Activated CD4-positive, alpha-beta memory T cell treated with anti-CD3 and anti-CD28 coated beads for 36 hours (primary cell): ENCODE data around the gene METTL9. TPM values are rescaled to one million over a fixed set of nuclear protein-coding genes. Genes with fewer than 3 reads are reported as not detected.
"Not testable (repeated sequence)": the region's sequence is repeated elsewhere in the genome, so short reads cannot be mapped to it uniquely, and the experiment has no call there.

Source experiments
- CTCF ChIA-PET: fragments of 350-600 bp; sonication (Branson Sonifier 250); formaldehyde crosslinking; loops from one replicate; lab custom pipeline; 2021; ENCODE audit warnings: antibody characterized with exemption, inconsistent platforms; lab: Charles Lee
- POLR2A ChIA-PET: fragments of 350-600 bp; sonication (Branson Sonifier 250); formaldehyde crosslinking; loops from one replicate; lab custom pipeline; 2021; ENCODE audit warnings: antibody characterized with exemption; lab: Charles Lee
- DNase-seq: peaks from one replicate; pipeline ENCODE4 v3.0.0-alpha.2; 2020
- H3K27ac Mint-ChIP-seq: one replicate; pipeline ENCODE4 v1.8.0; 2021; ENCODE audit warnings: mixed read lengths
- H3K27me3 Mint-ChIP-seq: one replicate; pipeline ENCODE4 v1.8.0; 2021; ENCODE audit warnings: mixed read lengths
- H3K36me3 Mint-ChIP-seq: one replicate; pipeline ENCODE4 v1.8.0; 2021; ENCODE audit warnings: mixed read lengths
- H3K4me1 Mint-ChIP-seq: one replicate; pipeline ENCODE4 v1.8.0; 2021; ENCODE audit warnings: low read depth, mixed read lengths
- H3K4me3 Mint-ChIP-seq: one replicate; pipeline ENCODE4 v1.8.0; 2021; ENCODE audit warnings: mild to moderate bottlenecking, mixed read lengths
- H3K9me3 Mint-ChIP-seq: one replicate; pipeline ENCODE4 v1.8.0; 2021; ENCODE audit warnings: mixed read lengths
- intact Hi-C: fragments of 100-400 bp; cut with micrococcal nuclease; formaldehyde crosslinking; loops from one replicate; pipeline ENCODE4 v1.15.1; 2023
- total RNA-seq, 2 experiments: library from RNA; stranded (reverse); gene quantifications; one replicate each; pipeline ENCODE4 v1.2.3, GENCODE V29; 2021

The METTL9 gene
- total RNA-seq, 2 experiments from 2014 or later: 100 to 104 TPM

DNA sequence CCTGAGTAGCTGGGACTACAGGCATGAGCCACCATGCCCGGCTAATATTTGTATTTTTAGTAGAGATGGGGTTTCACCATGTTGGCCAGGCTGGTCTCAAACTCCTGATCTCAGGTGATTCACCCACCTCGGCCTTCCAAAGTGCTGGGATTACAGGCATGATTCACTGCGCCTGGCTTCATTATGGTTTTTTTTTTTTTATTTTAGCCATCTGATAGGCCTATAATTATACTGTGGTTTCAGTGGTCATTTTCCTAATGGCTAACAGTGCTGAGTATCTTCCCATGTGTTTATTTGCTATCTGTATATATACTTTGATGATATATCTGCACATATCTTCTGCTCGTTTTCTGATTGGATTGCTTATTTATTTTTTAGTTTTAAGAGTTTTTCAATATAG, 75.1 kb downstream of the METTL9 start:
- H3K4me3 Mint-ChIP-seq, POLR2A ChIA-PET, H3K36me3 Mint-ChIP-seq, intact Hi-C loops, H3K27ac Mint-ChIP-seq, CTCF ChIA-PET, H3K9me3 Mint-ChIP-seq, H3K4me1 Mint-ChIP-seq, DNase-seq, H3K27me3 Mint-ChIP-seq: not testable (repeated sequence)

DNA sequence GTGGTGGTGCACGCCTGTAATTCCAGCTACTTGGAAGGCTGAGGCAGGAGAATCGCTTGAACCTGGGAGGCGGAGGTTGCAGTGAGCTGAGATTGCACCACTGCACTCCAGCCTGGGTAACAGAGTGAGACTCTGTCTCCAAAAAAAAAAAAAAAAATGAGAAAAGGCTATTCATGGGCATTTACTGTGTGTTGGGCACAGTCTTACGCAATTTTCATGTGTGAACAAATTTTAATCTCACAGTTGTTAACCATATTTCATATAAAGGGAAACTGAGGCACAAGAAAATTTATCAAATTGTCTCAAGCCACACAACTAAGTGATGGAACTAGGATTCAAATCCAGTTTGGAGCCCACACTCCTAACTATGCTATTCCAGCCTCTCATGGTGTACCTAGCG, 81.3 kb downstream of the METTL9 start:
- H3K36me3 Mint-ChIP-seq, H3K9me3 Mint-ChIP-seq, intact Hi-C loops, POLR2A ChIA-PET, H3K27ac Mint-ChIP-seq, H3K4me3 Mint-ChIP-seq, H3K27me3 Mint-ChIP-seq, CTCF ChIA-PET, H3K4me1 Mint-ChIP-seq, DNase-seq: not testable (repeated sequence)

DNA sequence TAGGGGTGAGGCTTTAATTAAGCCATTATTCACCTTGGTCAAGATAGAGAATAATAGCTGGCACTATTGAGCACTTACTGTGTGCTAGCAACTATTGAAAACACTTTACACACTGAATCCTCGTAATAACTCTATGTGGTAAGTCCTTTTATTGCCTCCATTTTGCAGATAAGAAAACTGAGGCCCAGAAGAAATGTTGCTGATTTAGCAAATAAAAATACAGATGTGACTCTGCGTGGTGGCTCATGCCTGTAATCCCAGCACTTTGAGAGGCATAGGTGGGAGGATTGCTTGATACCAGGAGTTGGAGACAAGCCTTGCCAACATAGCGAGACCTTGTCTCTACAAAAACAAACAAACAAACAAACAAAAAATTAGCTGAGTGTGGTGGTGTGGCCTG, 83.8 kb downstream of the METTL9 start:
- POLR2A ChIA-PET: no interaction called here
- H3K36me3 Mint-ChIP-seq: no peaks in the 10 kb centered on the region
- H3K4me3 Mint-ChIP-seq: no peak overlapping the region
- no peaks in the 10 kb centered on the region for H3K9me3 Mint-ChIP-seq
- no peaks in the 10 kb centered on the region for H3K4me1 Mint-ChIP-seq
- no peak overlapping the region for H3K27ac Mint-ChIP-seq
- intact Hi-C loops: no loop called here
- H3K27me3 Mint-ChIP-seq: peaks cover 5% of the 10 kb centered on the region
- DNase-seq: no peak
- CTCF ChIA-PET: interaction anchor here (0.6 to 3.1 kb wide), 6 partner anchors 10 to 564 kb away, joined by 3 to 17 read pairs (median 4); no protein-coding TSS in a partner anchor

DNA sequence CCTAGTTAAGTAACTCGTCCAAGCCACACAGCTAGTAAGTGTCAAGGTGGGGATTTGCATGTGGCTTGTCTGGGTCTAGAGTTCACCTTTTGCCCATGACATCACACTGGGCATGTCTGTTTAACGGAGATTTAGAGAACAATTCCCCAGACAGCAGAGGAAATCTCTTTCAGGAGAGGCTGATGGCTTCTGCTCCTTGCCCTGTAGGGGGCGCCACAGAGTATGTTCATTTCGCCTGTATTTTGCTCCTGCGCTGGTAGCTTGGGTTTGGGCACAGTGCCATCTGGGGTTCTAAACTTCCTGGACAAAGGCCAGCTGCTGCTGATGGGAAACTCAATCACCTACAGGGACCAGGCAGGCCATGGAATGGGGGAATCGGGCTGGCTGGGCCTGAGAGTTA, 84.8 kb downstream of the METTL9 start:
- H3K27ac Mint-ChIP-seq: no peak overlapping the region
- no peaks in the 10 kb centered on the region for H3K4me1 Mint-ChIP-seq
- H3K36me3 Mint-ChIP-seq: no peaks in the 10 kb centered on the region
- intact Hi-C loops: no loop called here
- DNase-seq: peak; percentile 57
- CTCF ChIA-PET: interaction anchor here (0.9 to 3.1 kb wide), 9 partner anchors 9 to 398 kb away, joined by 3 to 17 read pairs (median 4); no protein-coding TSS in a partner anchor
- H3K4me3 Mint-ChIP-seq: no peak overlapping the region
- H3K9me3 Mint-ChIP-seq: peaks cover 4% of the 10 kb centered on the region
- POLR2A ChIA-PET: no interaction called here
- H3K27me3 Mint-ChIP-seq: peaks cover 3% of the 10 kb centered on the region

DNA sequence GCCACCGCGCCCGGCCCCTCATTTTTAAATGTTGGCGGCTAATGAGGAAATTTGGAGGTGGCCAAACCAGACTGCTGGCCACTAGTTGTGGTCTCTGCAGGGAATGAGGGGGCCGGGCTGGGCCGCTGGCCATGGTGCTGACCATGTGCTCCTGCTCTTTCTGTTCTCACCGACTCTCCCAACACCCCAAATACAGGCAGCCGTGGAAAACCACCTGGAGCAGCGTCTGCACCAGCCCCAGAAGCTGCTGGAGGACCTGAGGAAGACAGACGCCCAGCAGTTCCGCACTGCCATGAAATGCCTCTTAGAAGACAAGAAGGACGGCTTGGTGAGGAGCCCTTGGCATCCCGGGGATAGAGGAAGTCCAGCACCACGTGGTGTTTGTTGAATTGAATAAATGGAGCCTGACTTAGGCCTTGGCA, 85.7 kb downstream of the METTL9 start:
- ChIA-PET POLR2A (no interaction called here), CTCF (interaction anchor here (0.9 to 3.1 kb wide), 6 partner anchors 8 to 1198 kb away, joined by 3 to 17 read pairs (median 4); no protein-coding TSS in a partner anchor)
- Mint-ChIP-seq H3K27me3 (peaks cover 5% of the 10 kb centered on the region), H3K9me3 (peaks cover 4% of the 10 kb centered on the region), H3K4me1 (no peaks in the 10 kb centered on the region), H3K27ac (no peak overlapping the region), H3K4me3 (no peak overlapping the region), H3K36me3 (no peaks in the 10 kb centered on the region)
- intact Hi-C loops: no loop called here
- DNase-seq: no peak

DNA sequence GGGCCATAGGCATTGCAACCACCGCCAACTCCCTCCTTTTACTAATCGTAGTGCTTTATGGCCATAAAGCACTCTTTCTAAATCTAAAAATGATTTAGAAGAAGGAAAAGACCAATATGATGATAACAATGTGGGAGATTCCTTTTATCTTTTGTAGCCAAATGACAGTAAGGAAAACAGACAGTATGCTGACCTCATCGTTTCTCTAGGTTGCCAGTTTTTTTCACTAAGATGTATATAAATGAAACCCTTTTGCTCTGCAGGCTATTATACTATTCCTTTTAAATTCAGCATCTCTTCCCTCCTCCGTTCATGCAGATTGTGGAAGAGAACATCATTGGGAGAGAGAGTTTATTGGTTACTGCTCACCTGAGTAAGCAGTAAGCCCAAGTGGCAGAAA, 89.7 kb downstream of the METTL9 start:
- H3K27me3 Mint-ChIP-seq: peaks cover 2% of the 10 kb centered on the region
- POLR2A ChIA-PET: no interaction called here
- no peak overlapping the region for H3K4me3 Mint-ChIP-seq
- CTCF ChIA-PET: no interaction called here
- intact Hi-C loops: no loop called here
- no peaks in the 10 kb centered on the region for H3K36me3 Mint-ChIP-seq
- no peak overlapping the region for H3K27ac Mint-ChIP-seq
- no peaks in the 10 kb centered on the region for H3K4me1 Mint-ChIP-seq
- DNase-seq: no peak
- peaks cover 4% of the 10 kb centered on the region for H3K9me3 Mint-ChIP-seq

DNA sequence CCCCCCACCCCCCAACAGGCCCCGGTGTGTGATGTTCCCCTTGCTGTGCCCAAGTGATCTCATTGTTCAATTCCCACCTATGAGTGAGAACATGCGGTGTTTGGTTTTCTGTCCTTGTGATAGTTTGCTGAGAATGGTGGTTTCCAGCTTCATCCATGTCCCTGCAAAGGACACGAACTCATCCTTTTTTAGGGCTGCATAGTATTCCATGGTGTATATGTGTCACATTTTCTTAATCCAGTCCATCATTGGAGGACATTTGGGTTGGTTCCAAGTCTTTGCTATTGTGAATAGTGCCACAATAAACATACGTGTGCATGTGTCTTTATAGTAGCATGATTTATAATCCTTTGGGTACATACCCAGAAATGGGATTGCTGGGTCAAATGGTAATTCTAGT, 91.6 kb downstream of the METTL9 start:
- H3K4me3 Mint-ChIP-seq, H3K36me3 Mint-ChIP-seq, POLR2A ChIA-PET, intact Hi-C loops, H3K27ac Mint-ChIP-seq, H3K9me3 Mint-ChIP-seq, DNase-seq, H3K27me3 Mint-ChIP-seq, H3K4me1 Mint-ChIP-seq, CTCF ChIA-PET: not testable (repeated sequence)

DNA sequence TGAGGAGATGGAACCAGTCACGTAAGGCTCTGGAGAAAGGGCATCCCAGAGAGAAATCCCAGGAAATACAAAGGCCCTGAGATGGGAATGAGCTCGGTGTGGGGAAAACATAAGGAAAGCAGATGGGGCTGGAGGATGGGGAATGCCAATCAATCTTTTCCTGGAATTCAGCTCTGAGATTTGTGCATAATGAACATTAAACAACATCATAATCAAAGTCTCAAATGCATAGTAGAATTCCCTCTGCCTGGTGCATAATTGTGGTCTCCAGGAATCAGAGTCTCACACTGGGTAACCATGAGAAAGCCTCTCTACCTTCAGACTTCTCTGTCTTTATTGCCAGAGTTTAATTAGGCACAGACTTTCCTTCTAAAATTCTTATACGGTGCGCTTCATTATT, 95.2 kb downstream of the METTL9 start:
- Mint-ChIP-seq H3K4me1 (no peaks in the 10 kb centered on the region), H3K4me3 (no peak overlapping the region), H3K27ac (no peak overlapping the region), H3K9me3 (no peaks in the 10 kb centered on the region), H3K27me3 (peaks cover 2% of the 10 kb centered on the region), H3K36me3 (no peaks in the 10 kb centered on the region)
- ChIA-PET POLR2A (no interaction called here), CTCF (interaction anchor here (0.8 kb wide), 1 partner anchor 15 kb away, joined by 3 read pairs; no protein-coding TSS in a partner anchor)
- DNase-seq: no peak
- intact Hi-C loops: no loop called here

DNA sequence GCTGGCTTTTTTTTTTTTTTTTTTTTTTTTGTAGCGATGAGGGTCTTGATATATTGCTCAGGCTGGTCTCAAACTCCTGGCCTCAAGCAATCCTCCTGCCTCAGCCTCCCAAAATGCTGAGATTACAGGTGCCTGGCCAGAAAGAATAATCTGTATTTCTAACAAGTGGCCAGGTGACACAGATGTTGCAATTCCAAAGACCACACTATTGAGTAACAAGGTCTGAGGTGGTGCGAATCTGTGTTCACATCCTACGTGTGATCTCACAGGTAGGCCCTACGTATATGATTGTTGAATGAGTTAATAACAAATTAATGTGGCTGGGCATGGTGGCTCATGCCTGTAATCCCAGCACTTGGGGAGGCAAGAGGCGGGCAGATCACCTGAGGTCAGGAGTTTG, 97.7 kb downstream of the METTL9 start:
- Mint-ChIP-seq H3K36me3 (no peaks in the 10 kb centered on the region), H3K27me3 (no peaks in the 10 kb centered on the region), H3K9me3 (no peaks in the 10 kb centered on the region), H3K4me3 (no peak overlapping the region), H3K27ac (no peak overlapping the region), H3K4me1 (no peaks in the 10 kb centered on the region)
- POLR2A ChIA-PET: no interaction called here
- intact Hi-C loops: no loop called here
- CTCF ChIA-PET: no interaction called here
- no peak for DNase-seq

DNA sequence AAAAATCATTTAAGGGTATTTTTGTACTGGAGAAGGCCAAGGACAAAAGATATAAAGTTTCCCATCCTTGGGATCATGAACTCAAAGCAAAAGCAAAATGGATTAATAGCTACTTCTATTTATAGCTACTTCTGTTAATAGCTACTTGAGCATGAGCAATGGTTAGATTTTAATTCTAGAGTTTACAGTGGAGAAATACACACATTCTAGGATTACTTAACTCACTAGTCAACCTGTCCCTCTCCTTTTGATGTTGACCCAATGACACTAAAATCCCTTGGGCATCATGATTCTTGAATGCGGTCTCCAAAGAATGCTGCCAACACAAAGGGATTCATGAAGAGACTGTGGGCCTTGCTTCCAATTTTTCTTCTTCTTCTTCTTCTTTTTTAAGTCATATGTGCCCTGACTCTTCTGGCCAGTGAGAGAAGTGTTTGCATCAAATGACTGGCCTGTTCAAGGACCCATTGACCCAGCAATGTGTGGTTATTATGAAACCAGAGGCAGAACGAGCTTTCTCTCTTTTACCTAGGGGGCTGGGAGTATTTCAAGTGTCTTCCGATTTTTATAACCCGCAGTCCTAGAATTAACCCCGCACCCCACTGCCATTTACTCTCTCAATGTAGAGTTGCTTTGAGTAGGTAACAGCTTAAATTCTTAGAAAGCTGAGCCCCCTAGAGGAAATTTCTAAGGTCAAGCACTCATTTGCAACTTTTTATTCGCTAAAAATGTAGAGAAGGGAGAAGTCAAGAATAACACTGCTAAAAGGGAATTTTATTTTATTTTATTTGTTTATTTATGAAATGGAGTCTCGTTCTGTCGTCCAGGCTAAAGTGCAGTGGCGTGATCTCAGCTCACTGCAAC, 99.0 kb downstream of the METTL9 start:
- H3K27me3 Mint-ChIP-seq: no peaks in the 10 kb centered on the region
- H3K9me3 Mint-ChIP-seq: no peaks in the 10 kb centered on the region
- no peaks in the 10 kb centered on the region for H3K36me3 Mint-ChIP-seq
- ChIA-PET POLR2A (no interaction called here), CTCF (interaction anchor here (0.6 to 1.5 kb wide), 4 partner anchors 10 to 41 kb away, joined by 4 to 7 read pairs (median 4); no protein-coding TSS in a partner anchor)
- intact Hi-C loops: no loop called here
- no peaks in the 10 kb centered on the region for H3K4me1 Mint-ChIP-seq
- no peak overlapping the region for H3K4me3 Mint-ChIP-seq
- DNase-seq: no peak
- H3K27ac Mint-ChIP-seq: no peak overlapping the region

DNA sequence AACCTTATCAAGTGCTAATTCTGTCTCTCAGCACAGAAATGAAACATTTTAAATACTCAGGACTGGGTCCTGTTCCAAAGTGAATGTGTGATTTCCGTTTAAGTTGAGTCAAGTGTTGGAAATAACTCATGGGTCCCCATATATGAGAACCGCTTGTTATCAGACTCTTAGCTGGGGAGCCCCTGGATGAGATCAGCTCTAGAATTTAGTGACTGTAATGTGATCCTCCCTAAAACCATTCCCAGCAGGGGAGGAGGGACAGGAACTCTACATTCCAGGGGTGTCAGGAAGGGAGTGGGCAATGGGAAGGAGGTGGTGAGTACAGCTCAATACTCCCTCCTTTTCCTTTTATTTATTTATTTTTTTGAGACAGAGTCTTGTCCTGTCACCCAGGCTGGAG, 101.9 kb downstream of the METTL9 start:
- H3K27ac Mint-ChIP-seq: no peak overlapping the region
- H3K36me3 Mint-ChIP-seq: no peaks in the 10 kb centered on the region
- DNase-seq: no peak
- ChIA-PET POLR2A (no interaction called here), CTCF (interaction anchor here (0.6 to 1.9 kb wide), 3 partner anchors 17 to 398 kb away, joined by 4 to 5 read pairs (median 4); no protein-coding TSS in a partner anchor)
- no peak overlapping the region for H3K4me3 Mint-ChIP-seq
- intact Hi-C loops: no loop called here
- no peaks in the 10 kb centered on the region for H3K4me1 Mint-ChIP-seq
- H3K9me3 Mint-ChIP-seq: no peaks in the 10 kb centered on the region
- no peaks in the 10 kb centered on the region for H3K27me3 Mint-ChIP-seq

DNA sequence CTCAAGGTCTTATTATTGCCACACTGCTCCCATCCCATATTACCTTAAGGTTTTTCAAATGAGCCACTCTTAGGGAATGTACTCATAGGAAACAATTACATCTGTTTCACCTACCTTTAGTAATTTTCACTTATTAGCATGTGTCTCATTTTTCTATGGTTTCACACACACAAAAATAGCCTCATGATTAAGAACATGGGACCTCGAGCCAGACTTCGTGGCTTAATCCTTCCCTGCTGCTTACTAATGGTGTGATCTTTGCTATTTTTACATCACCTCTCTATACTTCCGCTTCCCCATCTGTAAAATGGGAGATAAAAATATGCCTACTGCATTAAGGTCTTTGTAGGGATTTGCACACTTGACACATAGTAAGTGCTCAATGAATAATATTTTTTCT, 102.9 kb downstream of the METTL9 start:
- H3K27me3 Mint-ChIP-seq: no peaks in the 10 kb centered on the region

More for the DNA sequence above, 102.9 kb downstream of the METTL9 start:
- CTCF ChIA-PET: interaction anchor here (0.7 to 1.9 kb wide), 3 partner anchors 18 to 376 kb away, joined by 3 to 5 read pairs (median 3); no protein-coding TSS in a partner anchor
- Mint-ChIP-seq H3K27ac (no peak overlapping the region), H3K4me1 (no peaks in the 10 kb centered on the region), H3K36me3 (no peaks in the 10 kb centered on the region), H3K4me3 (no peak overlapping the region), H3K9me3 (no peaks in the 10 kb centered on the region)
- POLR2A ChIA-PET: no interaction called here
- intact Hi-C loops: no loop called here
- no peak for DNase-seq
